ENCODE measurements around the gene ZG16. TPM values are rescaled to one million over a fixed set of nuclear protein-coding genes. Genes with fewer than 3 reads are reported as not detected.
"Not testable (repeated sequence)": the region's sequence is repeated elsewhere in the genome, so short reads cannot be mapped to it uniquely, and the experiment has no call there.

Gene ZG16
- total RNA-seq, 1 donor from 2014 or later = not detected

GRCh38 chr16:29765167-29766032 is 12.7 kb upstream of the ZG16 start:
- TF ChIP-seq CTCF (conservative IDR thresholded peaks at IDR 0.05; ENCODE audit: low read depth, low read length) = no peak
- DNase-seq (ENCODE audit: low read depth) = no peak
- no peak overlapping the region for H3K4me3 ChIP-seq (ENCODE audit: low read depth, low read length)

DNA sequence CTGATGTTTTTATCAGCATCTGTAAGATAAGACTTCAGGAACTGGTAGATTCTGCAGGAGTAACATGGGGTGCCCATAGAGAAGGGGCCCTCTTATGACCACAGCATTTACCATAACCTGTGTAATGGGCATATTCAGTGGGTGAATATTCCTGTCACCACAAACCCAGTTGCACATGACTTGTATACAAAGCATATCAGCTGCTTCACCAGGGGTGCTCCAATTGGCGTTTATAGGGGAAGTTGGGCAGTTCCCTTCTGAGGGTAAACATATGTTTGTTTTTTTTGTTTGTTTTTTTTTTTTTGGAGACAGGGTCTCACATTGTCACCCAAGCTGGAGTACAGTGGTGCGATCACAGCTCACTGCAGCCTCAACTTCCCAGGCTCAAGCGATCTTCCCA is 11.5 kb upstream of the ZG16 start:
- DNase-seq (ENCODE audit: low read depth) = no peak
- TF ChIP-seq CTCF (conservative IDR thresholded peaks at IDR 0.05; ENCODE audit: low read depth, low read length) = no peak
- H3K4me3 ChIP-seq (ENCODE audit: low read depth, low read length) = no peak overlapping the region

DNA sequence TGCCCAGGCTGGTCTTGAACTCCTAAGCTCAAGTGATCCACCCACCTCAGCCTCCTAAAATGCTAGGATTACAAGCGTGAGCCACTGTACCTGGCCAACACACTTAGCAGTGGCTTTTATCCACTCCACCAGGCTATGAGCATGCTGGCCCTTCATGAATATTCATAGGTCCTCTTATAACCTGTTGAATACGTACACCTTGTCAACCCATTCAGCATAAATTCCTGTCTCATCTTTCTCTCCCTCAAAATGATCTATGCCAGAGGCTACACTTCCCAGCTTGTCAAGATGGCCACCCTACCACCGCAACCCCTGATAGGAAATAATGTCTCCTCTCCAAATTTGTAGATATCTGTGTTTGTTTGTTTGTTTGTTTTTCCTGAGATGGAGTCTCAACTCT is 11.0 kb upstream of the ZG16 start:
- no peak overlapping the region for H3K4me3 ChIP-seq (ENCODE audit: low read depth, low read length)
- TF ChIP-seq CTCF (conservative IDR thresholded peaks at IDR 0.05; ENCODE audit: low read depth, low read length) = no peak
- no peak for DNase-seq (ENCODE audit: low read depth)

GRCh38 chr16:29769507-29769906 is 8.5 kb upstream of the ZG16 start:
- H3K4me3 ChIP-seq (ENCODE audit: low read depth, low read length) = no peak overlapping the region
- TF ChIP-seq CTCF (conservative IDR thresholded peaks at IDR 0.05; ENCODE audit: low read depth, low read length) = no peak
- DNase-seq (ENCODE audit: low read depth) = no peak

- no peak for TF ChIP-seq CTCF (conservative IDR thresholded peaks at IDR 0.05; ENCODE audit: low read depth, low read length)
- H3K4me3 ChIP-seq (ENCODE audit: low read depth, low read length) = no peak overlapping the region
- DNase-seq (ENCODE audit: low read depth) = no peak
These were observed 7.7 kb upstream of the ZG16 start for GRCh38 chr16:29770250-29770929.

DNA sequence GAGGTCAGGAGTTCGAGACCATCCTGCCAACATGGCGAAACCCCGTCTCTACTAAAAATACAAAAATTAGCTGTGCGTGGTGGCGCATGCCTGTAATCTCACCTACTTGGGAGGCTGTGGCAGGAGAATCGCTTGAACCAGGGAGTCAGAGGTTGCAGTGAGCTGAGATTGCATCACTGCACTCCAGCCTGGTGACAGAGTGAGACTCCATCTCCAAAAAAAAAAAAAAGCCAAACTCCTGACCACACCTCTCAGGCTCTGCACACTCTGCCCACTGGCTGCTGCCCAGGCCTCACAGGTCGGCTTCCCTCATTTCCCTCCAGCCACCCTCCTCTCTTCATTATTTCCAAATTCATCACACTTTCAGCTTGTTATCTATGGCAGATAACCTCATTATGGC is 5.7 kb upstream of the ZG16 start:
- not testable (repeated sequence) for DNase-seq (ENCODE audit: low read depth); H3K4me3 ChIP-seq (ENCODE audit: low read depth, low read length)

DNA sequence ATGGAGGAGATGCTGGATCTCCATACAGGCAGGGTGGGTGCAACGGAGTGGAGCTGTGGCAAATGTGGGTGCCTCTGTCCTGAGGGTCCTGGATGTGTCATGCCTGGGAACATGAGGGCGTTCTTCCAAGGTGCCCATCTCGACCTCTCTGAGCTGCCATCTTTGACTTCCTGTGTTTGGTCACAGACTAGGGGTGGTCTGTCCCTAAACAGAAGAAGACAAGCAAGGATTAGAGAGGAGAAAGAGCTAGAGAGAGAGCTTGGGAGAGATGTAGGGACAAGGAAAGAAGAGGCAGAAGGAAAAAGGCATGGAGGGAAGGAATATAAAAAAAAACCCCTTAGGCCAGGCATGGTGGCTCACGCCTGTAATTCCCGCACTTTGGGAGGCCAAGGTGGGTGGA is 3.3 kb upstream of the ZG16 start:
- DNase-seq (ENCODE audit: low read depth) = no peak
- no peak for TF ChIP-seq CTCF (conservative IDR thresholded peaks at IDR 0.05; ENCODE audit: low read depth, low read length)
- no peak overlapping the region for H3K4me3 ChIP-seq (ENCODE audit: low read depth, low read length)
